DOHH2 (cell line): Measurements from ENCODE around the gene STX7.

Experiments used
- H3F3A ChIP-seq: fragments of 200-600 bp; sonication (generic), shearing (Covaris generic); 2 replicates; pipeline ENCODE4 v1.6.0; 2016; ENCODE audit warnings: antibody characterized with exemption, mild to moderate bottlenecking; ENCODE audit not compliant: control insufficient read depth, insufficient read depth
- H3K27ac ChIP-seq: fragments of 200-600 bp; sonication (generic); 2 replicates; pipeline ENCODE4 v1.5.1; 2014; ENCODE audit warnings: low read depth, mild to moderate bottlenecking, low read length, moderate library complexity
- H3K27me3 ChIP-seq: fragments of 200-600 bp; sonication (generic); 2 replicates; pipeline ENCODE4 v1.6.1; 2014; ENCODE audit warnings: mild to moderate bottlenecking, low read length, mixed read lengths; ENCODE audit not compliant: control insufficient read depth
- H3K36me3 ChIP-seq: fragments of 200-600 bp; sonication (generic); 2 replicates; pipeline ENCODE4 v1.6.1; 2014; ENCODE audit warnings: mild to moderate bottlenecking, low read length, moderate library complexity, mixed read lengths; ENCODE audit not compliant: control insufficient read depth
- H3K4me1 ChIP-seq: fragments of 200-600 bp; sonication (generic); 2 replicates; pipeline ENCODE4 v1.6.1; 2014; ENCODE audit warnings: mild to moderate bottlenecking, low read length, mixed read lengths; ENCODE audit not compliant: control insufficient read depth
- H3K4me2 ChIP-seq: fragments of 200-600 bp; sonication (generic); 2 replicates; pipeline ENCODE4 v1.6.0; 2014; ENCODE audit warnings: mild to moderate bottlenecking, low read length, moderate library complexity
- H3K4me3 ChIP-seq: fragments of 200-600 bp; sonication (generic); 2 replicates; pipeline ENCODE4 v1.5.1; 2014; ENCODE audit warnings: mild to moderate bottlenecking, low read length, mixed read lengths
- H3K79me2 ChIP-seq: fragments of 200-600 bp; sonication (generic); 2 replicates; pipeline ENCODE4 v1.6.1; 2014; ENCODE audit warnings: mild to moderate bottlenecking, low read length, mixed read lengths; ENCODE audit not compliant: control insufficient read depth
- H3K9me2 ChIP-seq: fragments of 200-600 bp; sonication (generic); replicated peaks from 2 replicates; pipeline ENCODE4 v1.6.1; 2014; ENCODE audit warnings: mild to moderate bottlenecking, low read length, mixed read lengths; ENCODE audit not compliant: control insufficient read depth
- H3K9me3 ChIP-seq: fragments of 200-600 bp; sonication (generic); 2 replicates; pipeline ENCODE4 v1.6.1; 2014; ENCODE audit warnings: antibody characterized with exemption, low read length, mixed read lengths; ENCODE audit not compliant: control insufficient read depth, insufficient read depth
- H4K20me1 ChIP-seq: fragments of 200-600 bp; sonication (generic); 2 replicates; pipeline ENCODE4 v1.6.0; 2014; ENCODE audit warnings: low read depth, mild to moderate bottlenecking, antibody characterized with exemption, low read length, moderate library complexity; ENCODE audit not compliant: control insufficient read depth, insufficient read depth
- EZH2phosphoT487 ChIP-seq: fragments of 200-600 bp; sonication (generic); IDR thresholded peaks from 2 replicates; pipeline ENCODE4 v1.6.1; 2017; ENCODE audit warnings: borderline replicate concordance, mild to moderate bottlenecking, antibody characterized with exemption, low read length, moderate library complexity, mixed read lengths
- TF ChIP-seq, protein P1 (sequence below): fragments of 200-600 bp; sonication (generic); IDR thresholded peaks from one replicate; pipeline ENCODE4 v1.5.1; 2014; ENCODE audit warnings: antibody characterized with exemption, mild to moderate bottlenecking, low read depth, low read length; ENCODE audit not compliant: poor library complexity, severe bottlenecking

STX7 gene

GRCh38 chr6:132511831-132512220, 1.1 kb downstream of the STX7 start:
- peaks cover 67% of the 10 kb centered on the region for H3K4me1 ChIP-seq
- peak overlapping the region; percentile 93 for H3K4me2 ChIP-seq
- peaks cover 69% of the 10 kb centered on the region for H3K79me2 ChIP-seq
- H3K36me3 ChIP-seq: peaks cover 51% of the 10 kb centered on the region
- no peaks in the 10 kb centered on the region for H3K9me2 ChIP-seq
- no peaks in the 10 kb centered on the region for H3K9me3 ChIP-seq
- peak overlapping the region; percentile 88 for H3K27ac ChIP-seq
- H4K20me1 ChIP-seq: no peaks in the 10 kb centered on the region
- H3K27me3 ChIP-seq: no peaks in the 10 kb centered on the region
- TF ChIP-seq EZH2phosphoT487: no peak
- TF ChIP-seq, protein P1, sequence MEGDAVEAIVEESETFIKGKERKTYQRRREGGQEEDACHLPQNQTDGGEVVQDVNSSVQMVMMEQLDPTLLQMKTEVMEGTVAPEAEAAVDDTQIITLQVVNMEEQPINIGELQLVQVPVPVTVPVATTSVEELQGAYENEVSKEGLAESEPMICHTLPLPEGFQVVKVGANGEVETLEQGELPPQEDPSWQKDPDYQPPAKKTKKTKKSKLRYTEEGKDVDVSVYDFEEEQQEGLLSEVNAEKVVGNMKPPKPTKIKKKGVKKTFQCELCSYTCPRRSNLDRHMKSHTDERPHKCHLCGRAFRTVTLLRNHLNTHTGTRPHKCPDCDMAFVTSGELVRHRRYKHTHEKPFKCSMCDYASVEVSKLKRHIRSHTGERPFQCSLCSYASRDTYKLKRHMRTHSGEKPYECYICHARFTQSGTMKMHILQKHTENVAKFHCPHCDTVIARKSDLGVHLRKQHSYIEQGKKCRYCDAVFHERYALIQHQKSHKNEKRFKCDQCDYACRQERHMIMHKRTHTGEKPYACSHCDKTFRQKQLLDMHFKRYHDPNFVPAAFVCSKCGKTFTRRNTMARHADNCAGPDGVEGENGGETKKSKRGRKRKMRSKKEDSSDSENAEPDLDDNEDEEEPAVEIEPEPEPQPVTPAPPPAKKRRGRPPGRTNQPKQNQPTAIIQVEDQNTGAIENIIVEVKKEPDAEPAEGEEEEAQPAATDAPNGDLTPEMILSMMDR: no peak
- H3F3A ChIP-seq: peaks cover 19% of the 10 kb centered on the region
- peak overlapping the region; percentile 84 for H3K4me3 ChIP-seq

GRCh38 chr6:132511210-132511830, 1.6 kb downstream of the STX7 start:
- Histone ChIP-seq H3K9me2 (no peaks in the 10 kb centered on the region), H3K36me3 (peaks cover 56% of the 10 kb centered on the region), H3K27ac (peak overlapping the region; percentile 88), H4K20me1 (no peaks in the 10 kb centered on the region), H3K4me3 (peak overlapping the region; percentile 84), H3K79me2 (peaks cover 74% of the 10 kb centered on the region), H3K9me3 (no peaks in the 10 kb centered on the region), H3F3A (peaks cover 21% of the 10 kb centered on the region), H3K4me2 (peak overlapping the region; percentile 93), H3K4me1 (peaks cover 72% of the 10 kb centered on the region), H3K27me3 (no peaks in the 10 kb centered on the region)
- no peak for TF ChIP-seq EZH2phosphoT487
- TF ChIP-seq, protein P1: no peak

GRCh38 chr6:132506869-132507808, 5.8 kb downstream of the STX7 start:
- Histone ChIP-seq H3K4me3 (peak overlapping the region; percentile 54), H3K79me2 (peaks cover 100% of the 10 kb centered on the region), H3K27ac (peak overlapping the region; percentile 72), H3K36me3 (peaks cover 95% of the 10 kb centered on the region), H3F3A (peaks cover 43% of the 10 kb centered on the region), H3K27me3 (no peaks in the 10 kb centered on the region), H3K9me3 (no peaks in the 10 kb centered on the region), H3K4me1 (peaks cover 89% of the 10 kb centered on the region), H3K4me2 (peak overlapping the region; percentile 56), H4K20me1 (no peaks in the 10 kb centered on the region), H3K9me2 (no peaks in the 10 kb centered on the region)
- no peak for TF ChIP-seq EZH2phosphoT487
- TF ChIP-seq, protein P1: no peak
